HG02588 (cell line): Measurements from ENCODE around the gene NHS.

Experiments used
- ATAC-seq: cut with Tn5 transposase; IDR thresholded peaks from one replicate; pipeline ENCODE4 v1.9.1; 2021; ENCODE audit warnings: mild to moderate bottlenecking, moderate library complexity; ENCODE audit not compliant: unreplicated experiment

NHS gene

DNA sequence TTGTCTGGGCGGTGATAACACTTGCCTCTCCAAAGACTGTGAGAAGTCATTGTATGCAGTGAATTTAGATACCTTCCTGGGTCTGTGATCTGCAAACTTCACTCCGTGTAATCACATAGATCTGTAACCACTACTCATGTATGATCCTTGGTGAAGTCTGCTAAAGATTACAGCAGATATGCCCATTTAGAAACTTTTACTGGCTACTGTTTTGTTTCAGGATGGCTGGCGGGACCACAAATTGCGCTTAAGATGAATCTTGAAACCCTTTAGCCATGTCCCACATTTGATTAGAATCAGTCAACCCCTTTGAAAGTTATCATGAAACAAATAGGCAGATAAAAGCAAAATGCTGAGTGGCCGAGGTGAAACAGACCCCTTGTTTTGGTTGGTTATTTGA lies 235.8 kb downstream of the NHS start:
- ATAC-seq, result no peak

GRCh38 chrX:17613979-17614588 lies 239.1 kb downstream of the NHS start:
- ATAC-seq, result peak; percentile 83

DNA sequence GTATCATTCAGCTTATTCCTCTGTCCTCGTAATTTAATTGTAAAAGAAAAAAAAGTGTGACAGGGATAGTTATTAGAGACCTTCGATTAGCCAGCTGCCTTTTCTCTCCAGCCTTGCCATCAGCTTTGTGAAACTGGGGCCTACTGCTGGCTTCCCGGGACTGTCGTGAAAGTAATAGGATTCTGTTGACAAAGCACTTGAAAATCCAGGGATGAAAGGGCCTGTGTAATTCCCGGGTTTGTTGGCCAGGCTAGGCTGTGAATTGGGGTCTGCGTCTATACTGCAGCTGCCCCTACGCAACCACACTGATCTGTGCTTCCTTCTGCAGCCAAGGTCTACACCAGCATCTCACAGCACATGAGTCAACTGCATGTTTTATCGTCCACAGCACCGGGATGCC lies 241.9 kb downstream of the NHS start:
- ATAC-seq, result no peak

DNA sequence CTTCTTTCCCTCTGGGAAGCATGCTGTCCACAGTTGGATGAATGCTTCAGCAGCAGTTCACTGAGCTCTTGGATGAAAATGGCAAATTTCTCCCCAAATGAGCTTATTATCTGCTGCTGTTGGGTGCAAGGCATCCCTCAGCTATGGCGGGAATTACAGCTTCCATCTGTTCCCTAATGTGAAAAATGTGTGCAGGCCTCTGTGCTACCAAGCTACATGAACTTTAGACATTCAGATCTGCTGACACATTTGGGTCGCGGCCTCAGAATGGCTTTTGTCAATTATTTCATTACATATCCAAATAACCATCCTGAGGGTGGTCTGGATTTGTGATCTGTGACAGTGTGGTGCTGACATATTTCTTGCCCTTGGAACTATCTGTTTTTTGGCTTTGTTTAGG lies 242.8 kb downstream of the NHS start:
- no peak for ATAC-seq

GRCh38 chrX:17621566-17622270 lies 246.7 kb downstream of the NHS start:
- ATAC-seq, result no peak

GRCh38 chrX:17622331-17622730 lies 247.3 kb downstream of the NHS start:
- no peak for ATAC-seq

GRCh38 chrX:17623750-17624149 lies 248.8 kb downstream of the NHS start:
- no peak for ATAC-seq

DNA sequence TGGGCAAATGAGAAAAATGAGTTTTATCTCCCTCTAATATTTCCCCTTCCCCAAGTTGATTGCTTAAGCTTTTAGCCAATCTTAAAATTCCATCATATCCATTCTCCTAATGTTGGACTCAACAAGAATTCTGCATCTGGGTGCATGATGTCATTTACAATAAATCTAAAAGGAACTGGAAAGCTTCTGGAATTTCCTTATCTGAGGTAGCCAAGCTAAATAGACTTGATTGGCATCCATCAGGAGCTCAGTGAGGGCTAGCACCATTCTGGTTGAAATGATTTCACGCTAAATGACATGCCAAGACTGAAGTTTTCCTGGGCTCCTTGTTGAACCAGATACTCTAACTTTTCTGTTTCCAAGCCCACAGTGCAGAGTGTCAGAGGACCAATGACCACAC lies 252.0 kb downstream of the NHS start:
- no peak for ATAC-seq

GRCh38 chrX:17628976-17629375 lies 254.0 kb downstream of the NHS start:
- ATAC-seq, result no peak

- ATAC-seq, result no peak
These were observed 254.5 kb downstream of the NHS start for GRCh38 chrX:17629519-17629918.

DNA sequence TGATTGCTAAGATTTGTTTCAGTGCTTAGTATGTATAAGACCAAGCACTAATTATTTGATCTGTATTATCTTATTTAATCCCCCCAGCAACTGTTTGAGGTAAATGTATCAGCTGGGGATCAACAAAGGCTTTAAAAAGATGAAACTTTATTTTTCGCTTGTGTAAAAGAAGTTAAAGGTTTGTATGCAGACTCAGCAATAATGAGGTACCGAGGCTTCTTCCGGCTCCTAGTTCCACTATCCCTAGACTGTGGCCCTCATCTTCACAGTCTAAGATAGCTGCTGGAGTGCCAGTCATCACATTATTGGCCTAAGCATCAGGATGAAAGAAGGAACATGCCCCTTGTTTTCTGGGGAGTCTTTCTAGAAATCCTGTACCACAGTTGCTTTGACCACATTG lies 256.6 kb downstream of the NHS start:
- no peak for ATAC-seq

DNA sequence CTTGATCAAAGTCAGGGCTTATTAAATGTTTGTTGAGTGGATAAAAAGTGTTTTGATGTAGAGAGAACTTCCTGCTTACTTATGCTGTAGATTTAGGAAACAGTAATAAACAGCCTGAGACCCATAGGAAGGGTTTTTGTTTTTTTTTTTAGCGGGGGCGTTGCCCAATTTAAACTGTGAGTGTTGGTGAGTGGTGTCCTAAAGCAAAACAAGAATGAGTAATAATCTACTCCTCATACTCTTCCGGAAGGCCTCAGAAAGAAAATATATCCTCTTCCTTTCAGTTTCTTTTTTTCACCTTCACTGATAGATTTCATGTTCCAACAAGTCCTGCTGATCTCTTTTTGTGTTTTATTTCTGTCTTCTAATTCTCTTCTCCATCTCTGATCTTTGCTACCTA lies 257.9 kb downstream of the NHS start:
- no peak for ATAC-seq

DNA sequence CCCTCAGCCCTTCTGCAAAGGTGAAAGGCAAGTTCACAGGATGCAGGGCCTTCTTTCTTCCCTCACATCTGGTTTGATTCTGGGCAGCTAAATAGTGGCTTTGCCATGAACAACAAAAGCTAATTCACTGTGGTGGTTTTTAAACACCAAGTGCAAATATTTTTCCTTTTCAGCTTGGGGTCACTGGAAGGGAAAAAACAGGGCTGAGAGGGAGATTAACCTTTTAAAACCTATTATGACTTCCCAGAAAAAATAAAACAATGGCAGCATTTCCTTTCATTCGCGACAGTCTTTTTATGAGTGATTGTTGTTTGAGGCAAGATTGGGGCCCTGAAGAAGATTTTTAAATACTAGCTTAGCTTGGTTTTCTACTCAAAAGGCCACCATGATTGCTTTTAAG lies 258.5 kb downstream of the NHS start:
- ATAC-seq, result no peak

DNA sequence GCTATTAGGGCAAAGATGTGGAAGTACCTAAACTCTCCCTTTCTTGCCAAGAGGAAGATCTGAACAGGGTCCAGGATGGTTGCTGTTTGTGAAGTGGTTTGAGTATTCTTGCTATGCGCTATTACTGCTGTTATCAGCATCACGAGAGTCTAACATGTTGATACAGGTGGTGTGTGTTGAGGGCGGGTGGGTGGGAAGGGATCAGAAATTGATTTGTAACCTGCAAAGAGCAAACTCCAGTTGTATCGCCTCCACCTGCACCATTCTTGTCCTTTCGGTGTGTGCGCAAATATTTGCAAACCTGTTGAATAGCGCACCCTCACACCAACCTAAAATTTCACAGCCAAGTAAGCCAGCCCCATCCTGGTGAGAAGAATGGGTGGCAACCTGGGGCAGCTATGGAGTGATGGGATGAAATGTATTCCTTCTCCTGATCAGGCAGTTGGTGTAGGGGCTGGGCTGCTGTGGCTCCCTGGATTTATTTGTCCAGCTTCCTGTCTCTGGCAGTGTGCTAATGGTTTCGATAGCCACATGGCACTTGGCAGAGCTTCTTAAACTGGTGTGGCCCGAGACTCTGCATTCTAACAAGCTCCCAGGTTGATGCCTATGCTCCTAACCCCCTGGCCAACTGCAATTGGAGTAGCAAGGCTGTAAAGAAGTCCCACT lies 259.7 kb downstream of the NHS start:
- ATAC-seq, result no peak

DNA sequence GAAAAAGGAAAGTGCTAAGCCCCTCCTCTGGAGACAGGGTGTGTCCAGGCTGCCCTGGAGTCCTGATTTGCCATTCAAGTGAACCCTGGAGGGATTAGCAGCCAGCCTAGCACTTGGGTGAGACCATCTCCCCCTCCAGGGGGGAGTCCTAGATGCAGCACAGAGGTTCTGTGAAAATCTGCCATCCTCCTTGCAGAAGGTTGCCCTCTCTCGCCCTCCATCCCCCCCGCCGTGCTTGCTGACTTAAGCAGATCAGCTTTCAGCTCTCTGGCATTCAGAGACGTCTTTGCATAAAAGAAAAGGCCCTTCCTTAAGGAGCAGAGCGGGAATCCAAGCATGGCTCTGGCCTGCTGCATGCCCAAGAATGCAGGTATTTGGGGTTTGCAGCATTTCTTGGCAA lies 260.2 kb downstream of the NHS start:
- no peak for ATAC-seq

GRCh38 chrX:17637235-17637634 lies 262.2 kb downstream of the NHS start:
- no peak for ATAC-seq

- ATAC-seq, result no peak
These were observed 263.7 kb downstream of the NHS start for GRCh38 chrX:17638731-17639130.

GRCh38 chrX:17642891-17643290 lies 267.9 kb downstream of the NHS start:
- ATAC-seq, result no peak

DNA sequence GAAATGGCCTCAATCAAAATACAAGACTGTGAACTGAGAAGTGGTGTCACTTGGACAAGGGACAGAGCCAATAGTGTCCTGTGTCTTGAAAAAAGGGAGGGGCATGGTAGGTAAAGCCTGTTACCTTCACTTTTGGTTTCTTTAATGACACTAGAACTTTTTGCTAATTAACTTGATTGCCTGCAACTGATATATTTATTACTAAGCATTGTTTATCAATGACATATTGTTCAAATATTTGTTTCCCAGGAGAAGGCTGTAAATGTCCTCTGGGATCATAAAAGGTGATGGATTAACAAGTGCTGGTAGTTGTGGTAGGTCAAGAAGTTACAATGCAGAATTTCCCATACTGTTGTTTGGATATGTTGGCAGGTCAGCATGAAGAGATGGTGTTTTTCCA lies 268.5 kb downstream of the NHS start:
- ATAC-seq, result no peak

DNA sequence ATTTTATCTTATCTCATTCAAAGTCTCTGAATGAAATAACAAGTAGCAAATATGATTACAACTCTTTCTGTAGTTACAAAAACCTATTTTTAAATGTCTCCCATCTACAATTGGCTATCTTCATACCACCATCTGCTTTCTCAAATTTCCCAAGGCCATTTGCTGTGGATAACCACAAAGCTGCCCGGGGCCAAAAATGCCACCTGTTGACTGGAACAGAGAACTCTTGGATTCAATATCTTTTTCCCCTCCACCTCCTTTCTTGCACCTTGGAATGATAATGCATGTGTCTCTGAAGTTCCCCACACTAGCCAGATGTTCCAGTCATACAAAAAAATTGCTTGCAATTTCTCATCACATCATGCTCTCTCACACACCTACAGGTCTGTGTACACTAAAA lies 269.0 kb downstream of the NHS start:
- ATAC-seq, result no peak

GRCh38 chrX:17654116-17654515 lies 279.1 kb downstream of the NHS start:
- no peak for ATAC-seq
